GM23338 (cell line): ENCODE data around the gene ALDH6A1. TPM values are rescaled to one million over a fixed set of nuclear protein-coding genes. Genes with fewer than 3 reads are reported as not detected.

ENCODE experiments used
- ATAC-seq: fragments of 200-7000 bp; cut with Tn5 transposase; 3 replicates; pipeline ENCODE4 v1.9.1; 2020
- DNase-seq: peaks from one replicate; pipeline ENCODE4 v3.0.0-alpha.2; 2015; ENCODE audit warnings: low spot score
- H2AFZ ChIP-seq: fragments of 200-600 bp; sonication (generic); 2 replicates; pipeline ENCODE4 v1.8.0; 2016; ENCODE audit warnings: antibody characterized with exemption, mild to moderate bottlenecking, moderate library complexity
- H3F3A ChIP-seq: fragments of 200-600 bp; sonication (generic); replicated peaks from 2 replicates; pipeline ENCODE4 v1.8.0; 2017; ENCODE audit warnings: antibody characterized with exemption, mixed run types, low read depth
- H3K27ac ChIP-seq: fragments of 200-600 bp; sonication (generic); 2 replicates; pipeline ENCODE4 v1.6.1; 2016; ENCODE audit warnings: low read depth
- H3K27me3 ChIP-seq: fragments of 200-600 bp; sonication (generic); 2 replicates; pipeline ENCODE4 v1.8.0; 2016; ENCODE audit warnings: mild to moderate bottlenecking, mixed run types, moderate library complexity; ENCODE audit not compliant: insufficient read depth
- H3K36me3 ChIP-seq: fragments of 200-600 bp; sonication (generic); 2 replicates; pipeline ENCODE4 v1.8.0; 2016; ENCODE audit warnings: mild to moderate bottlenecking; ENCODE audit not compliant: insufficient read depth
- H3K4me1 ChIP-seq: fragments of 200-600 bp; sonication (generic); 2 replicates; pipeline ENCODE4 v1.8.0; 2016; ENCODE audit warnings: mild to moderate bottlenecking, moderate library complexity; ENCODE audit not compliant: insufficient read depth
- H3K4me2 ChIP-seq: fragments of 200-600 bp; sonication (generic); 2 replicates; pipeline ENCODE4 v1.7.1; 2017; ENCODE audit warnings: mixed run types
- H3K4me3 ChIP-seq: fragments of 200-600 bp; sonication (generic); 2 replicates; pipeline ENCODE4 v1.6.1; 2016; ENCODE audit warnings: mixed run types
- H3K79me2 ChIP-seq: fragments of 200-600 bp; sonication (generic); replicated peaks from 2 replicates; pipeline ENCODE4 v1.8.0; 2017; ENCODE audit warnings: mild to moderate bottlenecking; ENCODE audit not compliant: insufficient read depth
- H3K9me2 ChIP-seq: fragments of 200-600 bp; sonication (generic); 2 replicates; pipeline ENCODE4 v1.8.0; 2017; ENCODE audit not compliant: insufficient read depth
- H4K20me1 ChIP-seq: fragments of 200-600 bp; sonication (generic); replicated peaks from 2 replicates; pipeline ENCODE4 v1.8.0; 2017; ENCODE audit warnings: mild to moderate bottlenecking; ENCODE audit not compliant: insufficient read depth
- H3K27ac Mint-ChIP-seq: 2 replicates; pipeline ENCODE4 v1.8.0; 2020; ENCODE audit warnings: inconsistent platforms, mild to moderate bottlenecking, moderate library complexity, mixed read lengths
- H3K27me3 Mint-ChIP-seq: 3 replicates; pipeline ENCODE4 v1.8.0; 2022; ENCODE audit warnings: low read depth, mild to moderate bottlenecking, moderate library complexity, mixed read lengths, inconsistent platforms; ENCODE audit not compliant: insufficient read depth, poor library complexity
- H3K36me3 Mint-ChIP-seq: 3 replicates; pipeline ENCODE4 v1.8.0; 2021; ENCODE audit warnings: low read depth, mild to moderate bottlenecking, inconsistent platforms, moderate library complexity, mixed read lengths
- H3K4me1 Mint-ChIP-seq: 3 replicates; pipeline ENCODE4 v1.8.0; 2020; ENCODE audit warnings: mild to moderate bottlenecking, inconsistent platforms, mixed read lengths
- H3K4me3 Mint-ChIP-seq: 3 replicates; pipeline ENCODE4 v1.8.0; 2021; ENCODE audit warnings: moderate library complexity, mild to moderate bottlenecking, inconsistent platforms, mixed read lengths
- H3K9me3 Mint-ChIP-seq: 3 replicates; pipeline ENCODE4 v1.8.0; 2020; ENCODE audit warnings: moderate library complexity, mild to moderate bottlenecking, inconsistent platforms, mixed read lengths
- CREB1 ChIP-seq: fragments of 250-450 bp; sonication (Bioruptor Pico); IDR thresholded peaks from 2 replicates; pipeline ENCODE4 v1.5.0; 2020; ENCODE audit warnings: low read depth, mild to moderate bottlenecking, moderate library complexity
- CTCF ChIP-seq, 2 experiments: fragments of 200-600 bp in 1 of 2; sonication (generic) in 1 of 2; conservative IDR thresholded peaks; 2 replicates each; pipeline versions ENCODE4 v1.5.1 to v1.6.1; 2016 to 2017; ENCODE audit warnings: antibody characterized with exemption in 2 of 2, low read depth in 2 of 2, mild to moderate bottlenecking in 2 of 2, moderate library complexity in 1 of 2
- ETS1 ChIP-seq: IDR thresholded peaks from 2 replicates; pipeline ENCODE4 v1.6.1; 2016; ENCODE audit warnings: antibody characterized with exemption
- EZH2 ChIP-seq: fragments of 200-600 bp; sonication (generic); IDR thresholded peaks from one replicate; pipeline ENCODE4 v1.8.0; 2017; ENCODE audit warnings: antibody characterized with exemption, mild to moderate bottlenecking, low read depth; ENCODE audit not compliant: unreplicated experiment
- EZH2phosphoT487 ChIP-seq: fragments of 200-600 bp; sonication (generic); IDR thresholded peaks from one replicate; pipeline ENCODE4 v1.8.1; 2018; ENCODE audit warnings: antibody characterized with exemption; ENCODE audit not compliant: unreplicated experiment
- REST ChIP-seq: IDR thresholded peaks from one replicate; pipeline ENCODE4 v1.6.1; 2018; ENCODE audit warnings: antibody characterized with exemption; ENCODE audit not compliant: unreplicated experiment
- STAT1 ChIP-seq: IDR thresholded peaks from one replicate; pipeline ENCODE4 v1.6.1; 2016; ENCODE audit warnings: antibody characterized with exemption; ENCODE audit not compliant: unreplicated experiment
- ZNF114 ChIP-seq: fragments of 250-450 bp; sonication (Bioruptor Pico); IDR thresholded peaks from 2 replicates; pipeline ENCODE4 v1.5.0; 2020; ENCODE audit warnings: mild to moderate bottlenecking, moderate library complexity
- ZNF462 ChIP-seq: fragments of 250-450 bp; sonication (Bioruptor Pico); IDR thresholded peaks from 2 replicates; pipeline ENCODE4 v1.5.0; 2020; ENCODE audit warnings: mild to moderate bottlenecking, moderate library complexity
- polyA plus RNA-seq: library from polyadenylated mRNA; unstranded; fragments of >200 nt; fragmentation: Nextera tagmentation; extraction: Ambion mirVana; gene quantifications from 2 replicates; pipeline ENCODE4 v1.2.1, GENCODE V29; 2016
- total RNA-seq: library from RNA; depleted of rRNA; stranded (reverse); fragments of >200 nt; shearing (Covaris generic); gene quantifications from 2 replicates; pipeline ENCODE4 v1.2.3, GENCODE V29; 2014

The ALDH6A1 gene
- total and polyA plus RNA-seq, 2 experiments from 2014 or later, result 16.1 to 28.0 TPM

- TF ChIP-seq ZNF462 (CRISPR knock-in tag) (no peak), CREB1 (no peak), EZH2phosphoT487 (no peak), EZH2 (no peak), ETS1 (no peak)
Measured at GRCh38 chr14:74083784-74084276, 423 bp downstream of the ALDH6A1 start (continued).

- ATAC-seq (no peak), DNase-seq (no peak)
- no peaks in the 10 kb centered on the region for H3F3A ChIP-seq
- H3K4me1 Mint-ChIP-seq, result peaks cover 11% of the 10 kb centered on the region
- H3K36me3 ChIP-seq, result no peaks in the 10 kb centered on the region
- no peaks in the 10 kb centered on the region for H4K20me1 ChIP-seq
- H3K4me1 ChIP-seq, result peaks cover 7% of the 10 kb centered on the region
- H3K27me3 Mint-ChIP-seq, result no peaks in the 10 kb centered on the region
- no peaks in the 10 kb centered on the region for H3K36me3 Mint-ChIP-seq
- H3K4me2 ChIP-seq, result peak overlapping the region; percentile 96
- 0 out of 2 replicates have a peak overlapping the region, but pooled peaks have one; percentile 69 for H2AFZ ChIP-seq
- peak overlapping the region; percentile 96 for H3K27ac ChIP-seq
- H3K27ac Mint-ChIP-seq, result peak overlapping the region; percentile 100
- H3K9me2 ChIP-seq, result no peaks in the 10 kb centered on the region
- H3K79me2 ChIP-seq, result peaks cover 39% of the 10 kb centered on the region
- no peaks in the 10 kb centered on the region for H3K9me3 Mint-ChIP-seq
- H3K27me3 ChIP-seq, result no peaks in the 10 kb centered on the region
- H3K4me3 Mint-ChIP-seq, result peak overlapping the region; percentile 97
- H3K4me3 ChIP-seq, result peak overlapping the region; percentile 96
- TF ChIP-seq STAT1, result no peak
- TF ChIP-seq ETS1, result no peak
- no peak for TF ChIP-seq CTCF (conservative IDR thresholded peaks at IDR 0.05; ENCODE audit: low read depth in 2 of 2)
- no peak for TF ChIP-seq REST
- no peak for TF ChIP-seq CREB1
- TF ChIP-seq ZNF114 (CRISPR knock-in tag), result no peak
Measured at GRCh38 chr14:74083161-74083560, 1.1 kb downstream of the ALDH6A1 start.
